ENCODE data around the gene NENF. TPM values are rescaled to one million over a fixed set of nuclear protein-coding genes. Genes with fewer than 3 reads are reported as not detected.

NENF gene
- polyA plus RNA-seq, 1 of the 3 experiments (the other 2 are of a cell fraction): 78.7 TPM

DNA sequence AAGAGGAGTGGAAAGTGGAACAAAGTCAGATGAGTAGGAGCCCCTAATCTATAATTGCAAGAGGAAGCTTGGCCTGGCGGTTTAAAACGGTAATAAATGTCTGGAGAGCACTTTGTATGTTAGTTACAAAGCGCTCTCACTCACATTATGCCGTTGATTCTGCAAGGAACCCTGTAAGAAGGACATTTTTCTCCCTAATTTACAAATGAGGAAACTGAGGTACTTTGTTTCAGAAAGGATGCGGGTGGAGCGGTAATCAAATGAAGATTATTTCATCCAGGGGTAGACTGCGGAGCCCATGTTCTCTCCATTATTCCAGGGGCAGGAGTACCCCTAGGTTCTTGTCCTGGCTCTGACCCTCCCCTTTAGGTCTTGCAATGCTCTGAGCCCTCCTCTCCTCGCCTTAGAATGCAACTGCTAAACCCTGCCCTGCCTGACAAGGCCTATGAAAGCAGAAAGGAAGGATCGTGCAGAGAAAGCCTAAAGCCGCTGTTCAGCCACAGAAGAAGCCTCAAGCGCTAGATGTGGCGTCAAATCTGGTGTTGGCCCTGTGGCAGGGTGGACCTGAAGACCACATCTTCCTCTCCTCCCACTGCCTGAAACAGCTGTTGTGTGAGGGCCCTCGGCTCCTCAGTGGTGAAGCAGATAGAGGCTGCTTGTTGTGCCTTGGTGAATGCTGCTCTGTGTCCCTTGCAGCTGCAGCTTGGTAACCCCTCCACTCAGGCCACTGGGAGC, 17.4 kb upstream of the NENF start:
- WGBS (ENCODE audit: low lambda C conversion rate): 80% methylated on average over 11 of the region's 13 CpGs
- no peak overlapping the region for H3K9ac ChIP-seq
- POLR2A ChIA-PET: no interaction called here

DNA sequence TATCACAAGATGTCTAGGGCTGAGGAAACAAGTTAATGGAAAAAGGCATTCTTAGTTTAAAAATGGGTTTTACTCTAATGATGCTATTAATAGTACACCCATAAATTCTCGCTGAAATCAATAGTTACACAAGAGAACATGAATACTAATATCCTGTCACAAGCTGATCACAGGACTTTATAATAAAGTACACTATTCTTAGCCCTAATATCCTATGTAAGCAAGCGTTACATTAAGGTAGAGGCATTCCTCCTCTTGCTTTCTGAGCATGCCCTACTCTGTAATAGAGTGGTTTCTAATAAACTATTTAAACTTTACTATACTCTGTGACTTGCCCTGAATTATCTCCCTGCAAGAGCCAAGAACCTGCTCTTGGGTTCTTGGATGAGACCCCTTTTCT, 11.6 kb upstream of the NENF start:
- Histone ChIP-seq H3K27ac (ENCODE audit: low read depth in 2 of 2, low read length in 1 of 2) (no peak overlapping the region), H3K9me3 (no peaks in the 10 kb centered on the region), H4K20me1 (ENCODE audit: insufficient read depth) (no peaks in the 10 kb centered on the region), H3K4me1 (ENCODE audit: control insufficient read depth in 1 of 2, insufficient read depth in 2 of 2, low read depth in 1 of 2, low read length in 1 of 2) (no peaks in the 10 kb centered on the region), H3K9me2 (no peaks in the 10 kb centered on the region), H2AFZ (ENCODE audit: low read depth) (no peak overlapping the region), H3K4me2 (no peak overlapping the region), H3F3A (replicated peaks; ENCODE audit: insufficient read depth) (no peaks in the 10 kb centered on the region), H3K27me3 (ENCODE audit: insufficient read depth) (no peaks in the 10 kb centered on the region; the same call in 1 of the 2 replicates), H3K9ac (no peak overlapping the region), H3K36me3 (replicated peaks in 1 of 2; ENCODE audit: control insufficient read depth in 1 of 2, insufficient read depth in 2 of 2, low read length in 1 of 2) (no peaks in the 10 kb centered on the region), H3K79me2 (ENCODE audit: insufficient read depth) (no peaks in the 10 kb centered on the region), H3K4me3 (ENCODE audit: low read depth in 2 of 2, low read length in 1 of 2) (no peak overlapping the region)
- WGBS (ENCODE audit: low lambda C conversion rate): 65% methylated on average over 2 of the region's 2 CpGs
- DNase-seq: no peak
- POLR2A ChIA-PET: no interaction called here
- CTCF ChIA-PET: no interaction called here
- TF ChIP-seq GATA2 (CRISPR knock-in tag; IDR thresholded peaks at IDR 0.05) (no peak), TCF12 (IDR thresholded peaks at IDR 0.05) (no peak), SMC3 (IDR thresholded peaks at IDR 0.05; ENCODE audit: low read depth, low read length) (no peak), JUND (IDR thresholded peaks at IDR 0.05) (no peak), GABPA (IDR thresholded peaks at IDR 0.05; ENCODE audit: low read depth) (no peak), MEF2A (IDR thresholded peaks at IDR 0.05; ENCODE audit: borderline replicate concordance, low read depth) (no peak), YY1 (IDR thresholded peaks at IDR 0.05; ENCODE audit: low read depth) (no peak), TEAD4 (IDR thresholded peaks at IDR 0.05; ENCODE audit: borderline replicate concordance, insufficient read depth) (no peak), TAF1 (IDR thresholded peaks at IDR 0.05; ENCODE audit: borderline replicate concordance, low read depth, low read length) (no peak), RXRA (IDR thresholded peaks at IDR 0.05; ENCODE audit: borderline replicate concordance, low read depth) (no peak)
- TF ChIP-seq, protein P1, sequence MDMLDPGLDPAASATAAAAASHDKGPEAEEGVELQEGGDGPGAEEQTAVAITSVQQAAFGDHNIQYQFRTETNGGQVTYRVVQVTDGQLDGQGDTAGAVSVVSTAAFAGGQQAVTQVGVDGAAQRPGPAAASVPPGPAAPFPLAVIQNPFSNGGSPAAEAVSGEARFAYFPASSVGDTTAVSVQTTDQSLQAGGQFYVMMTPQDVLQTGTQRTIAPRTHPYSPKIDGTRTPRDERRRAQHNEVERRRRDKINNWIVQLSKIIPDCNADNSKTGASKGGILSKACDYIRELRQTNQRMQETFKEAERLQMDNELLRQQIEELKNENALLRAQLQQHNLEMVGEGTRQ (IDR thresholded peaks at IDR 0.05; ENCODE audit: borderline replicate concordance, low read depth, low read length): no peak
- TF ChIP-seq, protein P2, sequence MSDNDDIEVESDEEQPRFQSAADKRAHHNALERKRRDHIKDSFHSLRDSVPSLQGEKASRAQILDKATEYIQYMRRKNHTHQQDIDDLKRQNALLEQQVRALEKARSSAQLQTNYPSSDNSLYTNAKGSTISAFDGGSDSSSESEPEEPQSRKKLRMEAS (IDR thresholded peaks at IDR 0.05; ENCODE audit: low read depth): no peak
- TF ChIP-seq, protein P3, sequence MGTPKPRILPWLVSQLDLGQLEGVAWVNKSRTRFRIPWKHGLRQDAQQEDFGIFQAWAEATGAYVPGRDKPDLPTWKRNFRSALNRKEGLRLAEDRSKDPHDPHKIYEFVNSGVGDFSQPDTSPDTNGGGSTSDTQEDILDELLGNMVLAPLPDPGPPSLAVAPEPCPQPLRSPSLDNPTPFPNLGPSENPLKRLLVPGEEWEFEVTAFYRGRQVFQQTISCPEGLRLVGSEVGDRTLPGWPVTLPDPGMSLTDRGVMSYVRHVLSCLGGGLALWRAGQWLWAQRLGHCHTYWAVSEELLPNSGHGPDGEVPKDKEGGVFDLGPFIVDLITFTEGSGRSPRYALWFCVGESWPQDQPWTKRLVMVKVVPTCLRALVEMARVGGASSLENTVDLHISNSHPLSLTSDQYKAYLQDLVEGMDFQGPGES (IDR thresholded peaks at IDR 0.05; ENCODE audit: low read depth, low read length): no peak

More for the DNA sequence above, 17.4 kb upstream of the NENF start:
- Histone ChIP-seq H3K4me1 (ENCODE audit: control insufficient read depth in 1 of 2, insufficient read depth in 2 of 2, low read depth in 1 of 2, low read length in 1 of 2) (peaks cover 0 to 9% of the 10 kb centered on the region in 2 experiments; a peak in 1 of 4 replicates), H3K4me2 (peak overlapping the region; percentile 79), H3K9me3 (no peaks in the 10 kb centered on the region), H2AFZ (ENCODE audit: low read depth) (peak overlapping the region; percentile 95), H3F3A (replicated peaks; ENCODE audit: insufficient read depth) (no peaks in the 10 kb centered on the region), H3K27ac (ENCODE audit: low read depth in 2 of 2, low read length in 1 of 2) (peak overlapping the region in 1 of 2 experiments; percentile 39; a peak in 1 of 4 replicates), H3K36me3 (replicated peaks in 1 of 2; ENCODE audit: control insufficient read depth in 1 of 2, insufficient read depth in 2 of 2, low read length in 1 of 2) (peaks cover 2 to 12% of the 10 kb centered on the region in 2 experiments), H3K27me3 (ENCODE audit: insufficient read depth) (no peaks in the 10 kb centered on the region), H3K4me3 (ENCODE audit: low read depth in 2 of 2, low read length in 1 of 2) (peak overlapping the region; percentile 78 to 87; a peak in 3 of 4 replicates), H4K20me1 (ENCODE audit: insufficient read depth) (no peaks in the 10 kb centered on the region), H3K79me2 (ENCODE audit: insufficient read depth) (0 out of 2 replicates have a peak, but pooled peaks cover 6% of the 10 kb centered on the region), H3K9me2 (no peaks in the 10 kb centered on the region)
- CTCF ChIA-PET: interaction anchor here (1.1 to 1.9 kb wide), 3 partner anchors 40 to 344 kb away, joined by 3 to 9 read pairs (median 5); no protein-coding TSS in a partner anchor
- no peak for TF ChIP-seq YY1 (IDR thresholded peaks at IDR 0.05; ENCODE audit: low read depth)
- TF ChIP-seq, protein P4, sequence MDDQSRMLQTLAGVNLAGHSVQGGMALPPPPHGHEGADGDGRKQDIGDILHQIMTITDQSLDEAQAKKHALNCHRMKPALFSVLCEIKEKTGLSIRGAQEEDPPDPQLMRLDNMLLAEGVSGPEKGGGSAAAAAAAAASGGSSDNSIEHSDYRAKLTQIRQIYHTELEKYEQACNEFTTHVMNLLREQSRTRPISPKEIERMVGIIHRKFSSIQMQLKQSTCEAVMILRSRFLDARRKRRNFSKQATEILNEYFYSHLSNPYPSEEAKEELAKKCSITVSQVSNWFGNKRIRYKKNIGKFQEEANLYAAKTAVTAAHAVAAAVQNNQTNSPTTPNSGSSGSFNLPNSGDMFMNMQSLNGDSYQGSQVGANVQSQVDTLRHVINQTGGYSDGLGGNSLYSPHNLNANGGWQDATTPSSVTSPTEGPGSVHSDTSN (IDR thresholded peaks at IDR 0.05): no peak
- TF ChIP-seq, protein P5, sequence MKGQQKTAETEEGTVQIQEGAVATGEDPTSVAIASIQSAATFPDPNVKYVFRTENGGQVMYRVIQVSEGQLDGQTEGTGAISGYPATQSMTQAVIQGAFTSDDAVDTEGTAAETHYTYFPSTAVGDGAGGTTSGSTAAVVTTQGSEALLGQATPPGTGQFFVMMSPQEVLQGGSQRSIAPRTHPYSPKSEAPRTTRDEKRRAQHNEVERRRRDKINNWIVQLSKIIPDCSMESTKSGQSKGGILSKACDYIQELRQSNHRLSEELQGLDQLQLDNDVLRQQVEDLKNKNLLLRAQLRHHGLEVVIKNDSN (IDR thresholded peaks at IDR 0.05; ENCODE audit: borderline replicate concordance, low read depth): no peak
- TF ChIP-seq POLR2AphosphoS5 (IDR thresholded peaks at IDR 0.05; ENCODE audit: low read depth, low read length): no peak
- TF ChIP-seq TCF12 (IDR thresholded peaks at IDR 0.05): no peak
- TF ChIP-seq ELF1 (IDR thresholded peaks at IDR 0.05): no peak
- TF ChIP-seq FOSL2 (IDR thresholded peaks at IDR 0.05; ENCODE audit: borderline replicate concordance, low read depth): no peak
- TF ChIP-seq, protein P2 (IDR thresholded peaks at IDR 0.05; ENCODE audit: low read depth): no peak; the same call in 1 of the 2 replicates
- peak; percentile 18 for DNase-seq

All from SK-N-SH (cell line).